Peyer's patch (tissue), 4 donors: ENCODE results near the gene ARHGEF16. TPM values are rescaled to one million over a fixed set of nuclear protein-coding genes. Genes with fewer than 3 reads are reported as not detected.

Experiments used
- DNase-seq, 3 donors: peaks; one replicate each; pipeline ENCODE4 v3.0.0-alpha.2; 2017 to 2019
- H3K27ac ChIP-seq, 4 donors: fragments of 200-600 bp; sonication (generic); one replicate each; pipeline ENCODE4 v1.5.1; 2016 to 2019
- H3K27me3 ChIP-seq, 2 donors: fragments of 200-600 bp; sonication (generic); one replicate each; pipeline ENCODE4 v1.5.1; 2019
- H3K36me3 ChIP-seq, 3 donors: fragments of 200-600 bp; sonication (generic); one replicate each; pipeline ENCODE4 v1.5.1; 2016 to 2019
- H3K4me1 ChIP-seq, 4 donors: fragments of 200-600 bp; sonication (generic); one replicate each; pipeline ENCODE4 v1.5.1; 2016 to 2019
- H3K4me3 ChIP-seq, 4 donors: fragments of 200-600 bp; sonication (generic); 1 replicate in 3 of 4; 2 replicates in 1 of 4; pipeline ENCODE4 v1.5.1; 2016 to 2019; ENCODE audit warnings: mild to moderate bottlenecking in 1 of 4
- H3K9me3 ChIP-seq, 4 donors: fragments of 200-600 bp; sonication (generic); one replicate each; pipeline ENCODE4 v1.5.1; 2016 to 2019; ENCODE audit warnings: mild to moderate bottlenecking in 1 of 4
- CTCF ChIP-seq, 6 experiments: fragments of 450-650 bp in 4 of 6; fragments of 200-600 bp in 2 of 6; sonication (generic) in 1 of 6; IDR thresholded peaks; one replicate each; pipeline ENCODE4 v1.5.1; 2017 to 2019; ENCODE audit warnings: antibody characterized with exemption in 6 of 6, mild to moderate bottlenecking in 3 of 6, moderate library complexity in 1 of 6
- POLR2A ChIP-seq, 2 donors: fragments of 450-650 bp; IDR thresholded peaks; one replicate each; pipeline ENCODE4 v1.5.1; 2017; ENCODE audit warnings: antibody characterized with exemption in 2 of 2, mild to moderate bottlenecking in 2 of 2, moderate library complexity in 2 of 2
- total RNA-seq, 4 donors: library from RNA; depleted of rRNA; stranded (reverse); fragments of >200 nt; gene quantifications; one replicate each; pipeline ENCODE4 v1.1.0, GENCODE V29; 2016

ARHGEF16 gene
- total RNA-seq, 4 donors from 2014 or later = 43.7 to 225 (median 182) TPM

- no peak overlapping the region for H3K27ac ChIP-seq
- no peaks in the 10 kb centered on the region for H3K4me1 ChIP-seq
- TF ChIP-seq POLR2A (IDR thresholded peaks at IDR 0.05) (no peak), CTCF (IDR thresholded peaks at IDR 0.05) (no peak)
- DNase-seq = no peak
- no peaks in the 10 kb centered on the region for H3K36me3 ChIP-seq
- no peak overlapping the region for H3K4me3 ChIP-seq
- H3K27me3 ChIP-seq = no peaks in the 10 kb centered on the region
- no peaks in the 10 kb centered on the region for H3K9me3 ChIP-seq
Measured at GRCh38 chr1:3433076-3433475, 21.4 kb upstream of the ARHGEF16 start.

GRCh38 chr1:3433596-3434320 is 20.7 kb upstream of the ARHGEF16 start:
- no peaks in the 10 kb centered on the region for H3K4me1 ChIP-seq
- H3K36me3 ChIP-seq = no peaks in the 10 kb centered on the region
- TF ChIP-seq POLR2A (IDR thresholded peaks at IDR 0.05) = no peak
- no peak for TF ChIP-seq CTCF (IDR thresholded peaks at IDR 0.05)
- DNase-seq = no peak
- H3K4me3 ChIP-seq = no peak overlapping the region
- no peaks in the 10 kb centered on the region for H3K9me3 ChIP-seq
- no peak overlapping the region for H3K27ac ChIP-seq
- H3K27me3 ChIP-seq = no peaks in the 10 kb centered on the region

GRCh38 chr1:3434406-3435110 is 19.9 kb upstream of the ARHGEF16 start:
- Histone ChIP-seq H3K36me3 (no peaks in the 10 kb centered on the region), H3K4me1 (no peaks in the 10 kb centered on the region), H3K27ac (no peak overlapping the region), H3K27me3 (no peaks in the 10 kb centered on the region), H3K4me3 (no peak overlapping the region), H3K9me3 (no peaks in the 10 kb centered on the region)
- no peak for DNase-seq
- TF ChIP-seq CTCF (IDR thresholded peaks at IDR 0.05) (no peak), POLR2A (IDR thresholded peaks at IDR 0.05) (no peak)

GRCh38 chr1:3435666-3436065 is 18.8 kb upstream of the ARHGEF16 start:
- Histone ChIP-seq H3K9me3 (no peaks in the 10 kb centered on the region), H3K4me3 (no peak overlapping the region), H3K36me3 (no peaks in the 10 kb centered on the region), H3K27ac (no peak overlapping the region), H3K27me3 (no peaks in the 10 kb centered on the region), H3K4me1 (no peaks in the 10 kb centered on the region)
- DNase-seq = no peak
- TF ChIP-seq CTCF (IDR thresholded peaks at IDR 0.05) (no peak), POLR2A (IDR thresholded peaks at IDR 0.05) (no peak)

GRCh38 chr1:3436451-3436850 is 18.0 kb upstream of the ARHGEF16 start:
- Histone ChIP-seq H3K27me3 (no peaks in the 10 kb centered on the region), H3K4me3 (no peak overlapping the region), H3K36me3 (no peaks in the 10 kb centered on the region), H3K9me3 (no peaks in the 10 kb centered on the region), H3K4me1 (no peaks in the 10 kb centered on the region), H3K27ac (no peak overlapping the region)
- no peak for DNase-seq
- TF ChIP-seq POLR2A (IDR thresholded peaks at IDR 0.05) = no peak

GRCh38 chr1:3436901-3437300 is 17.6 kb upstream of the ARHGEF16 start:
- no peak for DNase-seq

More at GRCh38 chr1:3436901-3437300, 17.6 kb upstream of the ARHGEF16 start:
- no peaks in the 10 kb centered on the region for H3K27me3 ChIP-seq
- no peak overlapping the region for H3K27ac ChIP-seq
- no peak overlapping the region for H3K4me3 ChIP-seq
- H3K9me3 ChIP-seq = no peaks in the 10 kb centered on the region
- no peaks in the 10 kb centered on the region for H3K4me1 ChIP-seq
- H3K36me3 ChIP-seq = no peaks in the 10 kb centered on the region
- TF ChIP-seq POLR2A (IDR thresholded peaks at IDR 0.05) (no peak), CTCF (IDR thresholded peaks at IDR 0.05) (no peak)
